Liver (tissue), 3 donors: ENCODE measurements around the gene ZNF316.

ENCODE experiments used
- ATF3 ChIP-seq: IDR thresholded peaks from 2 replicates; pipeline ENCODE4 v1.6.1; 2016; ENCODE audit warnings: antibody characterized with exemption
- CTCF ChIP-seq: fragments of 150-350 bp; IDR thresholded peaks from 2 replicates; pipeline ENCODE4 v1.5.1; 2017; ENCODE audit warnings: improper control_type of control experiment, low read depth, low read length; ENCODE audit not compliant: missing input control
- RAD21 ChIP-seq, 2 donors: IDR thresholded peaks; 2 replicates each; pipeline ENCODE4 v1.6.1; 2016; ENCODE audit warnings: antibody characterized with exemption in 2 of 2, mild to moderate bottlenecking in 2 of 2
- SP1 ChIP-seq: IDR thresholded peaks from 2 replicates; pipeline ENCODE4 v1.6.1; 2018; ENCODE audit warnings: antibody characterized with exemption, mild to moderate bottlenecking
- YY1 ChIP-seq: IDR thresholded peaks from 2 replicates; pipeline ENCODE4 v1.6.1; 2016; ENCODE audit warnings: antibody characterized with exemption, mild to moderate bottlenecking
- donor health status: healthy.
- donor health status: healthy.

GRCh38 chr7:6649241-6649961 is 12.3 kb downstream of the ZNF316 start:
- TF ChIP-seq CTCF (no peak), SP1 (no peak), ATF3 (no peak), RAD21 (IDR thresholded peaks at IDR 0.05) (no peak), YY1 (no peak)
